OCI-LY3 (cell line): ENCODE results near the gene OR10D3.

Experiments used
- EZH2phosphoT487 ChIP-seq: fragments of 200-600 bp; shearing (Covaris generic); IDR thresholded peaks from 2 replicates; pipeline ENCODE4 v1.6.1; 2018; ENCODE audit warnings: antibody characterized with exemption, mixed run types, low read depth
- TF ChIP-seq, protein P1 (sequence below): fragments of 200-600, 300-600 bp; sonication (generic); IDR thresholded peaks from 2 replicates; pipeline ENCODE4 v1.5.1; 2014; ENCODE audit warnings: antibody characterized with exemption, low read length, low read depth

DNA sequence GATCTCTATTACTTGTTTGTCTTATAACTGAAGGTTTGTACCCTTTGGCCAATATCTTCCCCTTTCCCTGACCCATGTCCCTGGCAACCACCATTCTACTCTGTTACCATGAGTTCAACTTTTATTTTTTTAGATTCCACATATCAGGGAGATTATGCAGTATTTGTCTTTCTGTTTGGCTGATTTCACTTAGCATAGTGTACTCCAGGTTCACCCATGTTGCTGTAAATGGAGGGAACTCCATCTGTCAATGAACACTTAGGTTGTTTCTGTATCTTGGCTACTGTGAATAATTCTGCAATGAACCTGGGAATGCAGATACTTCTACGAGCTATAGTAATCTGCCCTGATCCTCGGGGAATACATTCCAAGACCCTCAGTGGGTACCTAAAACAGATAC is 14.9 kb downstream of the OR10D3 start:
- TF ChIP-seq, protein P1, sequence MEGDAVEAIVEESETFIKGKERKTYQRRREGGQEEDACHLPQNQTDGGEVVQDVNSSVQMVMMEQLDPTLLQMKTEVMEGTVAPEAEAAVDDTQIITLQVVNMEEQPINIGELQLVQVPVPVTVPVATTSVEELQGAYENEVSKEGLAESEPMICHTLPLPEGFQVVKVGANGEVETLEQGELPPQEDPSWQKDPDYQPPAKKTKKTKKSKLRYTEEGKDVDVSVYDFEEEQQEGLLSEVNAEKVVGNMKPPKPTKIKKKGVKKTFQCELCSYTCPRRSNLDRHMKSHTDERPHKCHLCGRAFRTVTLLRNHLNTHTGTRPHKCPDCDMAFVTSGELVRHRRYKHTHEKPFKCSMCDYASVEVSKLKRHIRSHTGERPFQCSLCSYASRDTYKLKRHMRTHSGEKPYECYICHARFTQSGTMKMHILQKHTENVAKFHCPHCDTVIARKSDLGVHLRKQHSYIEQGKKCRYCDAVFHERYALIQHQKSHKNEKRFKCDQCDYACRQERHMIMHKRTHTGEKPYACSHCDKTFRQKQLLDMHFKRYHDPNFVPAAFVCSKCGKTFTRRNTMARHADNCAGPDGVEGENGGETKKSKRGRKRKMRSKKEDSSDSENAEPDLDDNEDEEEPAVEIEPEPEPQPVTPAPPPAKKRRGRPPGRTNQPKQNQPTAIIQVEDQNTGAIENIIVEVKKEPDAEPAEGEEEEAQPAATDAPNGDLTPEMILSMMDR = no peak
- TF ChIP-seq EZH2phosphoT487 = no peak
